Measurements from ENCODE around the gene NCK1. TPM values are rescaled to one million over a fixed set of nuclear protein-coding genes. Genes with fewer than 3 reads are reported as not detected.
A peak's percentile ranks its signal among the peaks of the same experiment; 100 is the strongest.

Gene NCK1
- total RNA-seq, 2 experiments from 2014 or later, result 24.9 to 38.1 TPM

- POLR2A ChIA-PET, result interaction anchor here (0.6 to 4.5 kb wide), 6 partner anchors 14 to 645 kb away, joined by 3 to 23 read pairs (median 4); no protein-coding TSS in a partner anchor
- intact Hi-C loops (cut with micrococcal nuclease; ENCODE audit: unreplicated experiment), result no loop called here
- CTCF ChIA-PET (ENCODE audit: unreplicated experiment), result interaction anchor here (1.0 kb wide), 1 partner anchor 9 kb away, joined by 3 read pairs; no protein-coding TSS in a partner anchor
Observed at GRCh38 chr3:136898549-136898948, 36.5 kb downstream of the NCK1 start.

GRCh38 chr3:136898954-136899353 is 36.9 kb downstream of the NCK1 start:
- CTCF ChIA-PET (ENCODE audit: unreplicated experiment), result no interaction called here
- peaks cover 77% of the 10 kb centered on the region for H3K4me1 ChIP-seq (ENCODE audit: insufficient read depth, low read length, poor library complexity, severe bottlenecking)
- intact Hi-C loops (cut with micrococcal nuclease; ENCODE audit: unreplicated experiment), result no loop called here

More at GRCh38 chr3:136898549-136898948, 36.5 kb downstream of the NCK1 start:
- H2AFZ ChIP-seq (ENCODE audit: low read length), result no peak overlapping the region
- peaks cover 52% of the 10 kb centered on the region for H3K9me3 ChIP-seq (ENCODE audit: low read length)
- peaks cover 81% of the 10 kb centered on the region for H3K4me1 ChIP-seq (ENCODE audit: insufficient read depth, low read length, poor library complexity, severe bottlenecking)
- no peak for TF ChIP-seq EZH2phosphoT487 (IDR thresholded peaks at IDR 0.05; ENCODE audit: borderline replicate concordance, low read depth, low read length)
- no peak for TF ChIP-seq CTCF (conservative IDR thresholded peaks at IDR 0.05; ENCODE audit: low read length)
- DNase-seq (ENCODE audit: low spot score), result no peak
- no peaks in the 10 kb centered on the region for H3K9me2 ChIP-seq (ENCODE audit: insufficient read depth, low read length)
- no TSS peak for BruUV-seq (replicated peaks)
- H3K4me3 ChIP-seq (ENCODE audit: low read depth, low read length, poor library complexity, severe bottlenecking), result no peak overlapping the region
- H3K27ac ChIP-seq (ENCODE audit: low read depth, low read length, poor library complexity, severe bottlenecking), result peak overlapping the region; percentile 57
- H3K79me2 ChIP-seq (ENCODE audit: insufficient read depth, low read depth, low read length), result peaks cover 100% of the 10 kb centered on the region
- no peaks in the 10 kb centered on the region; the same call in 1 of the 2 replicates for H4K20me1 ChIP-seq (ENCODE audit: insufficient read depth, low read length)
- no peak overlapping the region for H3K4me2 ChIP-seq (ENCODE audit: low read length)
- H3K36me3 ChIP-seq (ENCODE audit: insufficient read depth, low read length), result peaks cover 62% of the 10 kb centered on the region

More at GRCh38 chr3:136898954-136899353, 36.9 kb downstream of the NCK1 start:
- Histone ChIP-seq H3K9me3 (ENCODE audit: low read length) (peaks cover 56% of the 10 kb centered on the region), H3K27ac (ENCODE audit: low read depth, low read length, poor library complexity, severe bottlenecking) (peak overlapping the region; percentile 57), H3K36me3 (ENCODE audit: insufficient read depth, low read length) (peaks cover 66% of the 10 kb centered on the region), H3K79me2 (ENCODE audit: insufficient read depth, low read depth, low read length) (peaks cover 100% of the 10 kb centered on the region), H2AFZ (ENCODE audit: low read length) (no peak overlapping the region), H4K20me1 (ENCODE audit: insufficient read depth, low read length) (no peaks in the 10 kb centered on the region; the same call in 1 of the 2 replicates), H3K4me2 (ENCODE audit: low read length) (no peak overlapping the region), H3K4me3 (ENCODE audit: low read depth, low read length, poor library complexity, severe bottlenecking) (no peak overlapping the region), H3K9me2 (ENCODE audit: insufficient read depth, low read length) (no peaks in the 10 kb centered on the region)
- no TSS peak for BruUV-seq (replicated peaks)
- TF ChIP-seq CTCF (conservative IDR thresholded peaks at IDR 0.05; ENCODE audit: low read length), result no peak
- no peak for TF ChIP-seq EZH2phosphoT487 (IDR thresholded peaks at IDR 0.05; ENCODE audit: borderline replicate concordance, low read depth, low read length)
- POLR2A ChIA-PET, result interaction anchor here (0.5 to 4.5 kb wide), 6 partner anchors 15 to 646 kb away, joined by 3 to 23 read pairs (median 6); partner anchors contain the start of gene NCK1
- DNase-seq (ENCODE audit: low spot score), result no peak

All from OCI-LY7 (cell line).